Measurements from ENCODE around the gene MAP3K14.
"Not testable (repeated sequence)": the region's sequence is repeated elsewhere in the genome, so short reads cannot be mapped to it uniquely, and the experiment has no call there.

MAP3K14 gene

DNA sequence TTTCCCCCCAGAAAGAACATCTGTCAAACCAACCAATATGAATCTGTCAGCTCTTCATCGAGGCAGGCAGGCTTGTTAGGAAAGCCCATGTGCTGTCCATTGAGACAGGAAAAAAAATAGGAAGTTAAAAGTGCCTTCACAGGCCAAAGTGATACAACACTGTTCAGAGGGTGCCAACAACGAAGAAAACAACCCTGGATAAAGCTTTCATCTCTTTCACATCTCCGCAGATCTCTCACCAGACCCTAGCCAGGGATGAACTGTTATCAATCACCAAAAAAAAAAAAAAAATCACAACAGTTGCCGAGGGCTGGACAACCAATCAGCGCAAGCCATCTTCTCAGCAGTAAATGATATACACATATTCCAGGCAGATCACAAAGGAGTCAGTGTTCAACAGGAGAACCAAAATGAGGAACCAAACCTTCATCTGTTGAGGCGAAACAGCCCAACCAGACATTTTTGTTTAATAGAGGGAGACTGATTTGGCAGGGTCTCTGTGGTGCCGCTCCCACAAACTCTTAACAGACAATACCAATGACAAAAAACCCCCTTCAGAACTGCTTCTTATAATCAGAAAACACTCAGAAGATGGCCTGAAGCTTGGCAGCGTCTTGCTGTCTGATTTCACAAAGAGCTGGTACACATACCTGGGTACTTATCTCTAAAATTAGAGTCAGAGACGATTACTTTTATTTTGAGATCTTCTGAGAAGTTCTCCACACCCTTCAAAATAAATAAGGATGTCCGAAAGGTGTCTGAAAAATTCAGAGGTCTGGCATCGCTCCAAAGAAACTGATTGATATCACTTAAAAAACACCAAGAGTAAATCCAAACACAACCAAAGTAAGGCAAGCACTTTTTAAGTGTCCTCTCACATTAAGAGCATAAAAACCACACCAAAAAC, 1.8 kb downstream of the MAP3K14 start:
- no peak for DNase-seq

DNA sequence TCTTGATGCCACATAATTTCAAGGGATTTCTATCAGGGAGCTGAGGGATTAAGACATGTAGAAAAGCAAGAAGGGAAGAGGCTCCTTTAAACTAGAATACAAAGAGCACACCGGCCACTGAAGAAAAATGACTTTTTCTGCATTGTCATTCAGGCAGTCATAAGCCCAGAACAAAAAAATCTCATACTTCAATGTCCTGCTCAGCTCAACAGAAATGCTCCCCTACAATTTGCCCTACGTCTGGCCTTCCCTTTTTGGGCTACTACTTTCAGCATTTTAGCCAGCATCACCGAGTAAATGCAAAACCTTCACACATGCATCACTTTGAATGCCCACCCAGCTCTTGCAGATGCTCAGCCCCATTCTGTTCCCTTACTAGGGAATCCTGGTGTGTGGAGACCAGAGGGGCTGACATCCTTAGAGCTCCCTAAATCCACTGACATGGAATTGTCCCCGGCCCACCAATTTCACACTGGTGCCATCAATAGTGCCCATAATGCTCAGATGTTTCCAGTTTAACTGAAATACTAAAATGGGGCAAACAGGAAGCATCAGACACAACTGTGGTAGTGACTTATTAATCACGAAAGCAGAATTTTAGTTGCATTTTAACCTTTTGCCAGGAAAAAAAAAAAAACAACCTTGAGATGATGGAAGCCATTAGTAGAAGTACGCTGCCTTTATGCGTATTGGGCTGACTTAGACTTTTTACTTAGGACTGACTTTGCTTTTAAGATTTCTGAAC, 2.7 kb downstream of the MAP3K14 start:
- DNase-seq, result no peak

DNA sequence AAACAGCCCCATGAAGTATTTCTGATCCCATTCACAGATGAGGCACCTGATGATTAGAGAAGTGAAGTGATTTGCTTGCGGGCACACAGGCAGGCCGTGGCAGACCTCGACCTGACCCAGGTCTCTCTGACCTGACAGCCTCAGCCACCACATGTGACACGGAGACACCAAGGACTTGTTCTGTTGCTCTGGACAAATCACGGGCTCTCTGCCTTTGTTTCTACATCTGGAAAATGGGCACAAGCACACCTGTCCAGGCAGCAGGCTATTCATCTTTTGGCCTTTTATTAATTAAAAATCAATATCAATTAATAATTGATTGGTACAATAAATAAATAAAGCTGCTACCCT, 3.4 kb downstream of the MAP3K14 start:
- no peak for DNase-seq

- DNase-seq, result no peak
These were observed 4.1 kb downstream of the MAP3K14 start for GRCh38 chr17:45312477-45313420.

DNA sequence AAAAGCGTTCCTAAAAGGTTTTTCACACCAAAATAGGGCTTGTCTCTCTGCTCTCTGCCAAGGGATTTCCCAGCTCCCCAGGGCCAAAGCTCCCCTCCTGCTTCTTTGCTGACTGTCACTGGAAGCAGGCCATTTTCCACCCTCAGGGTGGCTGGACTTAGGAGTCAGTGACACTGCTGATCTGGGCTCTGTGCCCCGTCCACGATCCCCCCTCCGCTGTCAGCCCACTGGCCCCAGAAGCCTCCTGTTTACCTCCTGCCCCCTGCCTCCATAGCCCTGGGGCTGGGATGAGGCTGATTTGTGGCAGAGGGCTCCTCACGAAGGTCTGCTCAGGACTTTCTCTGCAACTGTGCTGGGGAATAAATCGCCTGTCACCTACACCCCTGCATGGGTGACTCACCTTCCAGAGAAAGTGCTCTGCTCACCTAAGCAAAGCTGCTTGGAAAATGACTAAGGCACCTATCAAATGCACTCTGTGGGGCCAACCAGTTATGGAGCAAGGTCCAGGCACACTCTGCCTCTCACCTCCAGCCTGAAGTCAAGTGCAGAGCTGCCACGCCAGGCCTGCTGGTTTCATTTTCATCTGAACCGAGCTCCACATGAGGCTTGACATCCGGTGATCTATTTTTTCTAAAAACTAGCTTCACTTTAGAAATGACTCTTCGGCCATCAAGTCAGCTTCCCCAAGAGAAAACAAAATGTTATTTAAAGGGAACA, 4.9 kb downstream of the MAP3K14 start:
- no peak for DNase-seq

DNA sequence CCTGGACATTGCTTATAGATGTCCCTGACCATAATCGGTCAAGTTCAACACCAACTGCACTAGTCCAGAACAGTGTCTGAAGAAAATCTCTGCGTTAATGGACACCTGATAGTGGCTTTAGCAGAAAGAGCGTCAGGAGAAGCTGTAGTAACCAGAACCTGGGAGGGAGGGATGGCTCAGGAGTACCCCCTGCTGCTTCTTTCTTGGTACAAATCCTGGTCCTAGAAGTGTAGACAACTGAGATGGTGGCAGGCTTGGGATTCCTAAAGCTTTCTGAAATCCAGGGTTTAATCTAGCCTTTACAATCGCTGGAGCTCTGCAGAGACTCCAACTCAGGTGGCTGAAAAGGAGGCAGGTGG, 5.4 kb downstream of the MAP3K14 start:
- no peak for DNase-seq

- no peak for DNase-seq
These were observed 6.2 kb downstream of the MAP3K14 start for GRCh38 chr17:45310380-45311324.

DNA sequence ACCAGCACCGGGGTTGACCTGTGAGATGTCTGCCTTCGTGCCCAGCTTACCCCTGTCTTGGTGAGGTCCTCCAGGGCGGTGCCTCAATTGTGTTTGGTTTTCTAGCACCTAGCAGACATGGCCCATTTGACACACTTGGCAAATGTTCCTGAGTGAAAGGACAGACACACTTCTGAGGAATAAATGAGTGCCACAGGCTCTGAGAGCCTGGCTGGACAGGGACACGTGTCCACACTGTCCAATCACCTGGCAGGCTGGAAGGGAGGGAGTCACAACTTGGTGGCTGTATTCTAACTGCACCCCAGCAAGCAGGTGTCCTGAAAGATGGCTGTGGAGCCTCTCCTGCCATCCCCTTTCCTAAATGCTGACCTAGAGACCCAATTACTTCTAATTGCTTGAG, 7.4 kb downstream of the MAP3K14 start:
- no peak for DNase-seq

DNA sequence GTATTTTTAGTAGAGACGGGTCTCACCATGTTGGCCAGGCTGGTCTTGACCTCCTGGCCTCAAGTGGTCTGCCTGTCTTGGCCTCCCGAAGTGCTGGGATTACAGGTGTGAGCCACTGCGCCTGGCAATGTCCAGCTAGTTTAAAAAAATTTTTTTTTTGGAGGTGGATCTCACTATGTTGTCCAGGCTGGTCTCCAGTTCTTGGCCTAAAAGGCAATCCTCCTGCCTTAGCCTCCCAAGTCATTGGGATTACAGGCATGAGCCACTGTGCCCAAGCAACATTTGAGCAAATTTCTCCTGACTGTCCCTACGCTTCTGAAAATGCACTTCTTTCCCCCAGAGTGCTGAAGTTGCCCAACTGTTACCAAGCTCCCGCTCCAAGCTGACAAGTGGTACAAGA, 8.0 kb downstream of the MAP3K14 start:
- no peak for DNase-seq

- DNase-seq, result no peak
These were observed 8.8 kb downstream of the MAP3K14 start for GRCh38 chr17:45308016-45308365.

DNA sequence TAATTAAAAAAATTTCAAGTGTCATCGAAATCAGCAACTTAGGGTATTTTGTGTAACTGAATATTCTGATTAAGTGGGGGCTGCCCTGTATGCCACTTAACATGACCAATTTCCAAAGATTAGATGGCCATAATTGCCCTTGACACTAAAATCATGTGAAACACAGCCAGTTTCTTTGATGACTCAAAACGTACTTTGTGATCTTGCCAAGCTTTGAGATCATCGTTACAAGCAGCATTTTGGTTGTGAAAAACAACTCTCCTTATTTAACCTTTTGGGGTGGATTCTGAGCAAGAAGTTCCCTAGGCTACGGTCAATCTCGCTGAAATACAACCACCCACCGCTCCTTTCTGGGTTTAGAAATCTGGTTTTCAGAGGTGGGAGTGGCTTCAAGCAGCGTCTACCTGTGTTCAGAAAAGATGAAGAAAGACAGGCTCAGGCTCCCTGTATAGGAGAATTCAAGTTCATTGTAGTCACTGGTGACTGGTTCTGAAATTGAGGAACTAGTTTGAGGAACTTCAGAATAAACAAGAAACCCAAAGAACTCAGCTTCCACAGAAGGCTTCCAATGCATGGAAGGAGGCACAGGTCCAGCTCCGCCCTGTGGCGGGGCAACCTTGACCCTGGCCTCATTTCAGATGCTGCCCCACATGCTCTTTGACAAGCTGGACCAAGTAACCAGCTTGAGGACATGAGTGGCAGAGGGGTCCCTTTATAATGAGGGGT, 9.4 kb downstream of the MAP3K14 start:
- peak in 1 of 2 donors; percentile 35 for DNase-seq

DNA sequence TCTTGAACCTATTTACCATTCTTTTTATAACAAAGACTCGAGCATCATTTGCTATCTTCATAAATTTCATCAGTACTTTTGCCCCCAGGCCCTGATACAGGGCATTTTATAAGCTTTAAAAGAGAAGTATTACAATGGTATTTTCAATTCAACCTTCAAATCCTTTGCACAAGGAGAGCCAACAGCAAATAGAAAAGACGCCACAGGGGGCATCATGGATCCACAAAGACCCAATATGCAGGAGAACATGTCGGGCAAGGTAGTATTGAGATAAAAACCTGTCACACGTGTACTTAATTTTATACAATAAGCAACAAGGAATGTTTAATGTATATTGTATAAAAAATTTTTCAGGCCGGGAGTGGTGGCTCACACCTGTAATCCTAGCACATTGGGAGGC, 10.2 kb downstream of the MAP3K14 start:
- DNase-seq, result no peak

DNA sequence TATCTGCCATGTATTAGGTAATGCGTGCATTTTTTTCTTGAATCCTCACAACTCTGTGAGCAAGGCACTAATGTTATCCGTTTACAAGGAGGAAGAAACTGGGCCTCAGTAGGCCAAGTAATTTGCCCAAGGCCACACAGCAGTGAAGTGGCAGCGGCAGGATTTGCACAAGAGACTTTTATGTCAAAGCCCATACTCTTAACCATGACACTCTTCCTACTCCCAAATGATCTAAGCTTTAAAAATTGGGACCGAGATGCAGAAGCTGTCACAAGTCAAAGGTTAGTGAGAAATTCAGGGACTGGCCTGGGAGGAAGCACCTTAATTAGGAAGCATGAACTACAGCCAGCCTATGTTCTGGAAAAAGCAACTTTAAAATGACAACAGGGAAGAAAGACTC, 10.7 kb downstream of the MAP3K14 start:
- no peak for DNase-seq

DNA sequence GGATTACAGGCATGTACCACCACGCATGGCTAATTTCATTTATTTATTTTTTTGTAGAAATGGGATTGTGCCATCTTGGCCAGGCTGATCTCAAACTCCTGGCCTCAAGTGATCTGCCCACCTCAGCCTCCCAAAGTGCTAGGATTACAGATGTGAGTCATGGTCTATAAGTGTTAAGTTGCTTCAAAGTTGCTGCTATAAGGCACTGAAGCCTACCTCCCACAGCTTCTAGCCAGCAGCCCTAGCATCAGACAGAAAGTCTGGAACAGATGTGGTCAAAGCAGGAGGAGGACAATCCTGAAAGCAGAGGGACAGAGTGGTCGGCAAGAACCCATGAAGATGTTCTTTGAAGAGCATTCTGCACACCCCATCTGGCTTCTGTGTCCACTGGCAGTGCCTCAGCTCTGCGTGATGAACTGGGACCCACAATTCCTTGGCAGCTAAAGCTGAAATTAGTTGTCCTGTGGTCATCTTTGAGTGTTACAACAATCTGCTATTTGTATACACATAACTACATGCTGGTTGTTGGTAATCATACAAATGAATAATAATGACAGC, 11.2 kb downstream of the MAP3K14 start:
- no peak for DNase-seq

DNA sequence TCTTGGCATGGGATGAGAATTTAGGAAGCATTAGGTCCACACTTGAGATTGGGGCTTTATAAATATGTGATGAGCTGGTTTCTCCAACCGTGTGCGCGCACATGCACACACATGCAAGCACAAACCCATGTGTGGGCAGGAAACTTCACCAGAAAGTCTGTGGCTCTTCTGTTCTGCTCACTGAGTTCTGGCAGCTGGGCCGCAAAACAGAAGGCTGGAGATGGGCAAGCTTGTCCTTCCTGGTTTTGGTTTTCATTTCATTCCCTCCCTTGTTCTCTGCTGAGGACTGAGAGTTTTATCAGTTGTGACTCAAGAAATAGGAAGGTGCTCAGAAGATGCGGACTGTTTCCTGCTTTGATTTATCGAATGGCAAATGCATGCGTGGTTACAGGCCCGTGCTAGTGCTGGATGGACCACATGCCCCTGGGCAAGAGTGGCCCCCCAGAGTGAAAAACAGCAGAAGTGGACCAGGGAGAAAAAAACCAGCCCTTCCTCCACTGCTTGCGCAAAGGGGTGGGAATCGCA, 14.1 kb downstream of the MAP3K14 start:
- peak in 1 of 2 donors; percentile 53 for DNase-seq

GRCh38 chr17:45302220-45302619, 14.6 kb downstream of the MAP3K14 start:
- not testable (repeated sequence) for DNase-seq

- DNase-seq, result no peak
These were observed 15.1 kb downstream of the MAP3K14 start for GRCh38 chr17:45301674-45302073.

DNA sequence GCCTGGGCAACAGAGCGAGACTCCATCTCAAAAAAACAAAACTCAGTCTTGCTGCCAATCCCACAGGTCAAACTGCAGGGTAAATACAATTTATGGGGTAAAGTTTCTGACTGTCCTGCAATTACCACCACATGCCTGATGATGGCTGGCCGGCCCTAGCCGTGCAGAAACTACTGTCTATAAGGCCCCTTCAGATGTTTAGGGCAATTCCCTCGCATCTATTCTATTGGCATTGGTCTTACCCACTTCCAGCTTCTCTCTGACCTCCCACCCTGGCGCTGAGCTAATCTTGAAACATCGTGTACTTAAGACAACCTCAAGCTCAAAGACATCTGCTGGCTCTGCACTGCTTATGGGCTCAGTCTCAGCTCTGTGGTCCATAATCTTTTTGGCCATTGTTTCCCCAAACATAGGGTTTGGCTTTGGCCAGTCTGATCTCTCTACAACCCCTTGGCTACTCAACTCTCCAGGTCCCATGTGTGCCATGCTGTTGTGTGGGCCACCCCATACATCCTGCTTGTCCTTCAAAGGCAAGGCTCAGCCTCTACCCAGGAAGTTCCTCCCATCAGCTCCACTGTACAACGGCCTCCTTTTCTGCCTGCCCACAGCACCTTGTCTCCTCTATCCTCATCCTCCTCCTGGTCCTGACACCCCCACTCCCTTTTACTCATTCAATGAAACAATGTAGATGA, 16.6 kb downstream of the MAP3K14 start:
- no peak for DNase-seq

GRCh38 chr17:45299361-45299760, 17.5 kb downstream of the MAP3K14 start:
- DNase-seq, result peak in 1 of 2 donors; percentile 39
